Neural progenitor cell (in vitro differentiated cells): ENCODE results near the gene WNT3A.

Source experiments
- EZH2 ChIP-seq: fragments of 200-600 bp; sonication (generic); IDR thresholded peaks from 2 replicates; pipeline ENCODE4 v1.6.1; 2017; ENCODE audit warnings: antibody characterized with exemption, mild to moderate bottlenecking, moderate library complexity
- TF ChIP-seq, protein P1 (sequence below): fragments of 200-600 bp; sonication (generic); IDR thresholded peaks from 2 replicates; pipeline ENCODE4 v1.5.1; 2017; ENCODE audit warnings: antibody characterized with exemption, mild to moderate bottlenecking

DNA sequence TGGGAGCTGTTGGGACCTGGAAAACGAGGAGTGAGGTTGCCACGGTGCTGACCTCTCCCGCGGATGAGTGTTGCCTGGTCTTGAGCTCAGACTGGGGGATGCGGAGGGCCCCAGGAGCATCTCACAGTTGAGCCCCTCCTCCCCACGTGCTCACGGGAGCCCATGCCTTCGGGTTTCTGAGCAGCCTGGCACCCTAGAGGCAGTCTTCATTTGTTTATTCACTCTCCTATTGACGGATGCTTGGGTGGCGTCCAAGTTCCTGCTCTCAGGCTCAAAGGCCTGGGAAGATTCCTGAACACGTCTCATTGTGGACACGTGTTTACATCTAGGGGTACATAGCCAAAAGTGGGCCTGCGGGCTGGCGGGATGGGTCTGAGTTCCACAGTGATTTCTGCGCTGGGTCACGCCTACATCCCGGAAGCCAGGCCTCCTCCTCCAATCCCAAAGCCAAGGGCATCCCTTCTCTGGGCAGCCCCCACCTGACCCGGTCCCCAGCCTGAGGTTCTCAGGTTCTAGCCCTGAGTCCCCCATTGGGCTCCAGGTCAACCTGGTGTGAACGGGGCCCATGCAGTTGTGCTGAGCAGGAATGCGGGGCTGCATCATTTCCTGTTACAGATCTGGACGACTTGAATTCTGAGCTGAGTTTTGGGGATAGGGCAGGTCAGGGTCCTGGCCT, 14.7 kb downstream of the WNT3A start:
- TF ChIP-seq, protein P1, sequence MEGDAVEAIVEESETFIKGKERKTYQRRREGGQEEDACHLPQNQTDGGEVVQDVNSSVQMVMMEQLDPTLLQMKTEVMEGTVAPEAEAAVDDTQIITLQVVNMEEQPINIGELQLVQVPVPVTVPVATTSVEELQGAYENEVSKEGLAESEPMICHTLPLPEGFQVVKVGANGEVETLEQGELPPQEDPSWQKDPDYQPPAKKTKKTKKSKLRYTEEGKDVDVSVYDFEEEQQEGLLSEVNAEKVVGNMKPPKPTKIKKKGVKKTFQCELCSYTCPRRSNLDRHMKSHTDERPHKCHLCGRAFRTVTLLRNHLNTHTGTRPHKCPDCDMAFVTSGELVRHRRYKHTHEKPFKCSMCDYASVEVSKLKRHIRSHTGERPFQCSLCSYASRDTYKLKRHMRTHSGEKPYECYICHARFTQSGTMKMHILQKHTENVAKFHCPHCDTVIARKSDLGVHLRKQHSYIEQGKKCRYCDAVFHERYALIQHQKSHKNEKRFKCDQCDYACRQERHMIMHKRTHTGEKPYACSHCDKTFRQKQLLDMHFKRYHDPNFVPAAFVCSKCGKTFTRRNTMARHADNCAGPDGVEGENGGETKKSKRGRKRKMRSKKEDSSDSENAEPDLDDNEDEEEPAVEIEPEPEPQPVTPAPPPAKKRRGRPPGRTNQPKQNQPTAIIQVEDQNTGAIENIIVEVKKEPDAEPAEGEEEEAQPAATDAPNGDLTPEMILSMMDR, result no peak
- no peak for TF ChIP-seq EZH2
